Tibial artery (tissue), 4 donors: ENCODE results near the gene TRMU.

Source experiments
- DNase-seq, 2 donors: peaks; one replicate each; pipeline ENCODE4 v3.0.0-alpha.2; 2019
- H3K27ac ChIP-seq, 2 donors: fragments of 200-600 bp; sonication (generic) in 1 of 2; 1 replicate in 1 of 2; 2 replicates in 1 of 2; pipeline ENCODE4 v1.5.1; 2018 to 2019; ENCODE audit warnings: mild to moderate bottlenecking in 1 of 2
- H3K27me3 ChIP-seq, 2 donors: fragments of 200-600 bp; sonication (generic) in 1 of 2; one replicate each; pipeline versions ENCODE4 v1.5.1 to v1.6.0; 2016 to 2019
- H3K36me3 ChIP-seq, 3 donors: fragments of 200-600 bp; sonication (generic) in 2 of 3; one replicate each; pipeline ENCODE4 v1.5.1; 2016 to 2019; ENCODE audit warnings: mild to moderate bottlenecking in 2 of 3
- H3K4me1 ChIP-seq, 4 donors: fragments of 200-600 bp; sonication (generic) in 2 of 4; 1 replicate in 3 of 4; 2 replicates in 1 of 4; pipeline ENCODE4 v1.5.1; 2016 to 2019
- H3K4me3 ChIP-seq, 2 donors: fragments of 200-600 bp; sonication (generic) in 1 of 2; 1 replicate in 1 of 2; 2 replicates in 1 of 2; pipeline ENCODE4 v1.5.1; 2018 to 2019; ENCODE audit warnings: mild to moderate bottlenecking in 2 of 2
- H3K9me3 ChIP-seq, 3 donors: fragments of 200-600 bp; sonication (generic) in 1 of 3; one replicate each; pipeline ENCODE4 v1.5.1; 2016 to 2019
- CTCF ChIP-seq, 2 experiments: fragments of 200-600 bp in 1 of 2; fragments of 450-650 bp in 1 of 2; IDR thresholded peaks; one replicate each; pipeline ENCODE4 v1.5.1; 2017 to 2019; ENCODE audit warnings: antibody characterized with exemption in 2 of 2, mild to moderate bottlenecking in 1 of 2, moderate library complexity in 1 of 2
- intact Hi-C: fragments of 100-400 bp; cut with DNase I; formaldehyde crosslinking; loops from one replicate; pipeline ENCODE4 v1.15.0; 2023; ENCODE audit warnings: low total_unique reads

The TRMU gene

GRCh38 chr22:46352276-46352675 lies 16.8 kb downstream of the TRMU start:
- Histone ChIP-seq H3K4me1 (no peaks in the 10 kb centered on the region), H3K9me3 (no peaks in the 10 kb centered on the region), H3K27me3 (no peaks in the 10 kb centered on the region), H3K36me3 (peaks cover 79 to 98% (median 96%) of the 10 kb centered on the region in 3 donors), H3K4me3 (no peak overlapping the region), H3K27ac (no peak overlapping the region)
- TF ChIP-seq CTCF (IDR thresholded peaks at IDR 0.05): no peak
- intact Hi-C loops: no loop called here
- DNase-seq: no peak

GRCh38 chr22:46352691-46353386 lies 17.3 kb downstream of the TRMU start:
- intact Hi-C loops: no loop called here
- Histone ChIP-seq H3K27me3 (no peaks in the 10 kb centered on the region), H3K4me3 (no peak overlapping the region), H3K27ac (no peak overlapping the region), H3K36me3 (peaks cover 74 to 96% (median 94%) of the 10 kb centered on the region in 3 donors), H3K4me1 (no peaks in the 10 kb centered on the region), H3K9me3 (no peaks in the 10 kb centered on the region)
- DNase-seq: no peak
- TF ChIP-seq CTCF (IDR thresholded peaks at IDR 0.05): no peak

GRCh38 chr22:46353483-46354105 lies 18.1 kb downstream of the TRMU start:
- no peak overlapping the region for H3K27ac ChIP-seq
- intact Hi-C loops: no loop called here
- H3K36me3 ChIP-seq: peaks cover 66 to 96% (median 86%) of the 10 kb centered on the region in 3 donors
- no peaks in the 10 kb centered on the region for H3K4me1 ChIP-seq
- no peak for TF ChIP-seq CTCF (IDR thresholded peaks at IDR 0.05)
- no peaks in the 10 kb centered on the region for H3K27me3 ChIP-seq
- H3K9me3 ChIP-seq: no peaks in the 10 kb centered on the region
- no peak overlapping the region for H3K4me3 ChIP-seq
- no peak for DNase-seq

- TF ChIP-seq CTCF (IDR thresholded peaks at IDR 0.05): no peak
- Histone ChIP-seq H3K4me1 (no peaks in the 10 kb centered on the region), H3K9me3 (no peaks in the 10 kb centered on the region), H3K27ac (no peak overlapping the region), H3K27me3 (no peaks in the 10 kb centered on the region), H3K36me3 (peaks cover 58 to 94% (median 81%) of the 10 kb centered on the region in 3 donors), H3K4me3 (no peak overlapping the region)
- intact Hi-C loops: no loop called here
- no peak for DNase-seq
These were observed 18.9 kb downstream of the TRMU start for GRCh38 chr22:46354176-46354992.

GRCh38 chr22:46354993-46355305 lies 19.4 kb downstream of the TRMU start:
- intact Hi-C loops: no loop called here
- H3K27me3 ChIP-seq: no peaks in the 10 kb centered on the region
- DNase-seq: no peak
- no peaks in the 10 kb centered on the region for H3K9me3 ChIP-seq
- no peak overlapping the region for H3K27ac ChIP-seq
- TF ChIP-seq CTCF (IDR thresholded peaks at IDR 0.05): no peak
- no peaks in the 10 kb centered on the region for H3K4me1 ChIP-seq
- no peak overlapping the region for H3K4me3 ChIP-seq
- H3K36me3 ChIP-seq: peaks cover 55 to 94% (median 76%) of the 10 kb centered on the region in 3 donors
